Astrocyte (in vitro differentiated cells and primary cell): Measurements from ENCODE around the gene COL9A1.

Experiments used
- EZH2 ChIP-seq: IDR thresholded peaks from 2 replicates; pipeline ENCODE4 v1.6.1; 2012; ENCODE audit warnings: mild to moderate bottlenecking, low read length, inconsistent platforms; ENCODE audit not compliant: insufficient read depth
- TF ChIP-seq, protein P1 (sequence below): IDR thresholded peaks from 2 replicates; pipeline ENCODE4 v1.5.1; 2011; ENCODE audit warnings: low read depth, mild to moderate bottlenecking, inconsistent platforms, low read length, moderate library complexity; ENCODE audit not compliant: insufficient read depth

DNA sequence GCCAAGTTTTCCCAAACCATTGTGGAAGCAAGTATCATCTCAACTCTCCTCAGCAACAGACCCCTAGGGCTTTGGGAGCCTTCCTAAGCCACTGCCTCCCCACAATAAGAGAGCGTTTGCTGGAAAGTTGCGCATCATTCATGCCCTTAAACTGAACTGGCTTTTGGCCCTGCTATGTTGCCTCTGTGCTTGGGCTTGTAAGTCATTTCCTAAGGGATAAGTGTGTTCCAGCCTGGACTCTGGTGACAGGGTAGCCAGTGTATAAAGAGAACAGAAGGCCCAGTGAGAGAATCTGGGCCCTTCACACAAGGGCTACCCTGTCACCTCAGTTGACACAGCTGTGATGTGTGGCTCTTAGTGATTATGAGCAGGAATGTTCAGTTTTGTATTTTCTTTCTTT, 77.8 kb downstream of the COL9A1 start:
- TF ChIP-seq, protein P1, sequence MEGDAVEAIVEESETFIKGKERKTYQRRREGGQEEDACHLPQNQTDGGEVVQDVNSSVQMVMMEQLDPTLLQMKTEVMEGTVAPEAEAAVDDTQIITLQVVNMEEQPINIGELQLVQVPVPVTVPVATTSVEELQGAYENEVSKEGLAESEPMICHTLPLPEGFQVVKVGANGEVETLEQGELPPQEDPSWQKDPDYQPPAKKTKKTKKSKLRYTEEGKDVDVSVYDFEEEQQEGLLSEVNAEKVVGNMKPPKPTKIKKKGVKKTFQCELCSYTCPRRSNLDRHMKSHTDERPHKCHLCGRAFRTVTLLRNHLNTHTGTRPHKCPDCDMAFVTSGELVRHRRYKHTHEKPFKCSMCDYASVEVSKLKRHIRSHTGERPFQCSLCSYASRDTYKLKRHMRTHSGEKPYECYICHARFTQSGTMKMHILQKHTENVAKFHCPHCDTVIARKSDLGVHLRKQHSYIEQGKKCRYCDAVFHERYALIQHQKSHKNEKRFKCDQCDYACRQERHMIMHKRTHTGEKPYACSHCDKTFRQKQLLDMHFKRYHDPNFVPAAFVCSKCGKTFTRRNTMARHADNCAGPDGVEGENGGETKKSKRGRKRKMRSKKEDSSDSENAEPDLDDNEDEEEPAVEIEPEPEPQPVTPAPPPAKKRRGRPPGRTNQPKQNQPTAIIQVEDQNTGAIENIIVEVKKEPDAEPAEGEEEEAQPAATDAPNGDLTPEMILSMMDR = no peak
- TF ChIP-seq EZH2 = no peak
